Transverse colon (tissue), 4 donors: Measurements from ENCODE around the gene ATP9B. TPM values are rescaled to one million over a fixed set of nuclear protein-coding genes. Genes with fewer than 3 reads are reported as not detected.

Source experiments
- DNase-seq: peaks from one replicate; pipeline ENCODE4 v3.0.0-alpha.2; 2019
- H3K27ac ChIP-seq, 4 donors: fragments of 200-600 bp; sonication (generic); 2 replicates each; pipeline ENCODE4 v1.5.1; 2016 to 2018; ENCODE audit warnings: inconsistent platforms in 4 of 4
- H3K27me3 ChIP-seq: fragments of 200-600 bp; sonication (generic); 2 replicates; pipeline ENCODE4 v1.5.1; 2017; ENCODE audit warnings: inconsistent platforms
- H3K36me3 ChIP-seq, 4 donors: fragments of 200-600 bp; sonication (generic); 2 replicates each; pipeline ENCODE4 v1.5.1; 2017 to 2019; ENCODE audit warnings: inconsistent platforms in 4 of 4
- H3K4me1 ChIP-seq, 4 donors: fragments of 200-600 bp; sonication (generic); 2 replicates each; pipeline ENCODE4 v1.5.1; 2017 to 2020; ENCODE audit warnings: inconsistent platforms in 4 of 4
- H3K4me3 ChIP-seq, 4 donors: fragments of 200-600 bp; sonication (generic); 1 replicate in 1 of 4; 2 replicates in 3 of 4; pipeline versions ENCODE4 v1.5.1 to v1.6.1; 2017 to 2019; ENCODE audit warnings: inconsistent platforms in 4 of 4
- H3K9me3 ChIP-seq, 2 donors: fragments of 200-600 bp; sonication (generic); 2 replicates each; pipeline ENCODE4 v1.5.1; 2017 to 2019; ENCODE audit warnings: inconsistent platforms in 2 of 2
- CTCF ChIP-seq, 5 experiments: fragments of 200-600 bp in 3 of 5; fragments of 450-650 bp in 2 of 5; sonication (generic) in 3 of 5; IDR thresholded peaks; 1 replicate in 2 of 5; 2 replicates in 3 of 5; pipeline ENCODE4 v1.5.1; 2016 to 2017; ENCODE audit warnings: antibody characterized with exemption in 5 of 5, inconsistent platforms in 3 of 5, mild to moderate bottlenecking in 2 of 5, moderate library complexity in 1 of 5
- EP300 ChIP-seq: sonication (generic); formaldehyde crosslinking; IDR thresholded peaks from one replicate; pipeline ENCODE4 v1.6.1; 2017; ENCODE audit warnings: antibody characterized with exemption, low read depth
- POLR2A ChIP-seq: fragments of 450-650 bp; IDR thresholded peaks from one replicate; pipeline ENCODE4 v1.6.1; 2016; ENCODE audit warnings: antibody characterized with exemption, mild to moderate bottlenecking, moderate library complexity
- POLR2AphosphoS5 ChIP-seq, 3 donors: sonication (generic); formaldehyde crosslinking; IDR thresholded peaks; one replicate each; pipeline ENCODE4 v1.6.1; 2016; ENCODE audit warnings: antibody characterized with exemption in 3 of 3
- WGBS, 2 donors: methylation state at CpG; one replicate each; pipeline ENCODE4 v1.1.5; 2018; ENCODE audit warnings: low coverage in 1 of 2; 5-methylcytosine and 5-hydroxymethylcytosine counted together
- in situ Hi-C, 4 donors: fragments of 200-750 bp; cut with MboI; loops; one replicate each; pipeline versions ENCODE4 v1.15.0 to v1.15.1; 2017; ENCODE audit warnings: low sequenced_read_pairs in 3 of 4, low pct_ligation_motif_present in 1 of 4, low pct_unique_long_range_greater_than_20kb in 1 of 4
- intact Hi-C: fragments of 100-400 bp; cut with DNase I; formaldehyde crosslinking; loops from one replicate; pipeline ENCODE4 v1.15.1; 2023; ENCODE audit warnings: low total_unique reads
- total RNA-seq, 4 donors: library from RNA; depleted of rRNA; stranded (reverse); fragments of >200 nt; gene quantifications; one replicate each; pipeline ENCODE4 v1.1.0, GENCODE V29; 2016

ATP9B gene
- total RNA-seq, 4 donors from 2014 or later, result 36.3 to 70.3 (median 41.6) TPM

GRCh38 chr18:79107886-79108285 is 38.7 kb downstream of the ATP9B start:
- H3K27ac ChIP-seq, result no peak overlapping the region
- intact Hi-C loops (loop anchor here (5.0 kb wide), 1 partner anchor 1996 kb away; no protein-coding TSS in a partner anchor), in situ Hi-C loops (no loop called here)
- H3K4me1 ChIP-seq, result peaks cover 0 to 11% (median 0%) of the 10 kb centered on the region in 4 donors
- WGBS, 2 donors, result 92 to 96% methylated on average over 3 to 4 of the region's 4 CpGs
- H3K36me3 ChIP-seq, result no peaks in the 10 kb centered on the region
- no peaks in the 10 kb centered on the region for H3K27me3 ChIP-seq
- no peaks in the 10 kb centered on the region for H3K9me3 ChIP-seq
- no peak overlapping the region for H3K4me3 ChIP-seq
- TF ChIP-seq POLR2AphosphoS5 (IDR thresholded peaks at IDR 0.05) (no peak), EP300 (no peak), CTCF (IDR thresholded peaks at IDR 0.05) (no peak), POLR2A (no peak)
- no peak for DNase-seq

GRCh38 chr18:79108549-79109215 is 39.5 kb downstream of the ATP9B start:
- TF ChIP-seq EP300 (no peak), POLR2A (no peak), CTCF (IDR thresholded peaks at IDR 0.05) (no peak), POLR2AphosphoS5 (IDR thresholded peaks at IDR 0.05) (no peak)
- 65 to 69% methylated on average over 2 to 7 of the region's 7 CpGs for WGBS, 2 donors
- H3K4me1 ChIP-seq, result peaks cover 0 to 11% (median 0%) of the 10 kb centered on the region in 4 donors
- in situ Hi-C loops, result no loop called here
- H3K9me3 ChIP-seq, result no peaks in the 10 kb centered on the region
- H3K4me3 ChIP-seq, result no peak overlapping the region
- H3K27me3 ChIP-seq, result no peaks in the 10 kb centered on the region
- peaks cover 0 to 1% (median 0%) of the 10 kb centered on the region in 4 donors for H3K36me3 ChIP-seq
- no peak overlapping the region for H3K27ac ChIP-seq
- DNase-seq, result no peak
- intact Hi-C loops, result loop anchor here (5.0 kb wide), 1 partner anchor 1996 kb away; no protein-coding TSS in a partner anchor

- no peaks in the 10 kb centered on the region for H3K9me3 ChIP-seq
- in situ Hi-C loops, result no loop called here
- 84 to 88% methylated on average over 5 of the region's 5 CpGs for WGBS, 2 donors
- peaks cover 0 to 11% (median 0%) of the 10 kb centered on the region in 4 donors for H3K4me1 ChIP-seq
- no peaks in the 10 kb centered on the region for H3K27me3 ChIP-seq
- H3K27ac ChIP-seq, result no peak overlapping the region
- intact Hi-C loops, result no loop called here
- TF ChIP-seq EP300, result no peak
- no peak for TF ChIP-seq POLR2AphosphoS5 (IDR thresholded peaks at IDR 0.05)
- no peak for TF ChIP-seq POLR2A
- no peak for TF ChIP-seq CTCF (IDR thresholded peaks at IDR 0.05)
- peaks cover 0 to 12% (median 4%) of the 10 kb centered on the region in 4 donors for H3K36me3 ChIP-seq
- no peak for DNase-seq
- H3K4me3 ChIP-seq, result no peak overlapping the region
Measured at GRCh38 chr18:79111483-79111882, 42.3 kb downstream of the ATP9B start.

- intact Hi-C loops (no loop called here), in situ Hi-C loops (no loop called here)
- no peak overlapping the region for H3K4me3 ChIP-seq
- no peaks in the 10 kb centered on the region for H3K27me3 ChIP-seq
- no peaks in the 10 kb centered on the region for H3K9me3 ChIP-seq
- peaks cover 0 to 12% (median 4%) of the 10 kb centered on the region in 4 donors for H3K36me3 ChIP-seq
- no peaks in the 10 kb centered on the region for H3K4me1 ChIP-seq
- TF ChIP-seq CTCF (IDR thresholded peaks at IDR 0.05), result no peak
- TF ChIP-seq POLR2AphosphoS5 (IDR thresholded peaks at IDR 0.05), result no peak
- no peak for TF ChIP-seq EP300
- TF ChIP-seq POLR2A, result no peak
- no peak for DNase-seq
- H3K27ac ChIP-seq, result no peak overlapping the region
- WGBS, 2 donors, result 82% methylated on average over 3 of the region's 3 CpGs
Measured at GRCh38 chr18:79117385-79117784, 48.2 kb downstream of the ATP9B start.
